MM.1S (cell line): ENCODE results near the gene MRTFA.
A peak's percentile ranks its signal among the peaks of the same experiment; 100 is the strongest.

Experiments
- DNase-seq: peaks from one replicate; pipeline ENCODE4 v3.0.0-alpha.2; 2015
- H2AFZ ChIP-seq: fragments of 300-600 bp; sonication (generic); 2 replicates; pipeline ENCODE4 v1.6.0; 2016; ENCODE audit warnings: antibody characterized with exemption, low read length
- H3F3A ChIP-seq: fragments of 300-600 bp; sonication (generic); 2 replicates; pipeline ENCODE4 v1.6.1; 2016; ENCODE audit warnings: mild to moderate bottlenecking, antibody characterized with exemption, low read length, moderate library complexity, mixed read lengths; ENCODE audit not compliant: insufficient read depth
- H3K27ac ChIP-seq: fragments of 300-600 bp; sonication (generic); 2 replicates; pipeline ENCODE4 v1.5.1; 2016; ENCODE audit warnings: mild to moderate bottlenecking, low read length
- H3K27me3 ChIP-seq: fragments of 300-600 bp; sonication (generic); replicated peaks from 2 replicates; pipeline ENCODE4 v1.6.0; 2016; ENCODE audit warnings: low read length; ENCODE audit not compliant: insufficient read depth
- H3K36me3 ChIP-seq: fragments of 300-600 bp; sonication (generic); replicated peaks from 2 replicates; pipeline ENCODE4 v1.6.1; 2016; ENCODE audit warnings: mild to moderate bottlenecking, low read length, mixed read lengths; ENCODE audit not compliant: insufficient read depth
- H3K4me1 ChIP-seq: fragments of 300-600 bp; sonication (generic); 2 replicates; pipeline ENCODE4 v1.6.1; 2016; ENCODE audit warnings: low read length, mixed read lengths
- H3K4me2 ChIP-seq: fragments of 300-600 bp; sonication (generic); 2 replicates; pipeline ENCODE4 v1.6.0; 2016; ENCODE audit warnings: low read depth, low read length
- H3K4me3 ChIP-seq: fragments of 300-600 bp; sonication (generic); 2 replicates; pipeline ENCODE4 v1.5.1; 2016; ENCODE audit warnings: low read length, mixed read lengths
- H3K79me2 ChIP-seq: fragments of 300-600 bp; sonication (generic); 2 replicates; pipeline ENCODE4 v1.6.1; 2016; ENCODE audit warnings: mixed run types, low read length, mixed read lengths
- H3K9ac ChIP-seq: fragments of 300-600 bp; sonication (generic); 2 replicates; pipeline ENCODE4 v1.6.1; 2016; ENCODE audit warnings: low read length, mixed read lengths
- H3K9me2 ChIP-seq: fragments of 300-600 bp; sonication (generic); replicated peaks from 2 replicates; pipeline ENCODE4 v1.6.1; 2016; ENCODE audit warnings: mild to moderate bottlenecking, low read length, mixed read lengths; ENCODE audit not compliant: insufficient read depth
- H3K9me3 ChIP-seq: fragments of 300-600 bp; sonication (generic); replicated peaks from 2 replicates; pipeline ENCODE4 v1.6.1; 2016; ENCODE audit warnings: mild to moderate bottlenecking, low read length, mixed read lengths; ENCODE audit not compliant: insufficient read depth
- H4K20me1 ChIP-seq: fragments of 300-600 bp; sonication (generic); 2 replicates; pipeline ENCODE4 v1.6.1; 2016; ENCODE audit warnings: mild to moderate bottlenecking, low read length, moderate library complexity, mixed read lengths; ENCODE audit not compliant: insufficient read depth
- EZH2 ChIP-seq: fragments of 300-600 bp; sonication (generic); optimal IDR thresholded peaks from 2 replicates; pipeline ENCODE3; 2017; ENCODE audit warnings: low read depth, mild to moderate bottlenecking, antibody characterized with exemption, low read length, mixed read lengths
- EZH2phosphoT487 ChIP-seq: fragments of 300-600 bp; sonication (generic); IDR thresholded peaks from 2 replicates; pipeline ENCODE4 v1.6.1; 2018; ENCODE audit warnings: antibody characterized with exemption, low read length
- TF ChIP-seq, protein P1 (sequence below): fragments of 300-600 bp; sonication (generic); IDR thresholded peaks from 2 replicates; pipeline ENCODE4 v1.5.1; 2016; ENCODE audit warnings: antibody characterized with exemption, low read length, mixed read lengths

Gene MRTFA

GRCh38 chr22:40434745-40435144, 201.8 kb downstream of the MRTFA start:
- Histone ChIP-seq H2AFZ (no peak overlapping the region), H3K4me1 (peaks cover 39% of the 10 kb centered on the region), H3K27me3 (no peaks in the 10 kb centered on the region), H3K27ac (peak overlapping the region; percentile 78; the same call in 1 of the 2 replicates), H3K9ac (no peak overlapping the region), H4K20me1 (no peaks in the 10 kb centered on the region), H3K36me3 (no peaks in the 10 kb centered on the region), H3F3A (peaks cover 37% of the 10 kb centered on the region), H3K79me2 (peaks cover 17% of the 10 kb centered on the region), H3K9me3 (no peaks in the 10 kb centered on the region), H3K4me2 (peak overlapping the region; percentile 94), H3K9me2 (no peaks in the 10 kb centered on the region), H3K4me3 (no peak overlapping the region)
- no peak for DNase-seq
- TF ChIP-seq, protein P1, sequence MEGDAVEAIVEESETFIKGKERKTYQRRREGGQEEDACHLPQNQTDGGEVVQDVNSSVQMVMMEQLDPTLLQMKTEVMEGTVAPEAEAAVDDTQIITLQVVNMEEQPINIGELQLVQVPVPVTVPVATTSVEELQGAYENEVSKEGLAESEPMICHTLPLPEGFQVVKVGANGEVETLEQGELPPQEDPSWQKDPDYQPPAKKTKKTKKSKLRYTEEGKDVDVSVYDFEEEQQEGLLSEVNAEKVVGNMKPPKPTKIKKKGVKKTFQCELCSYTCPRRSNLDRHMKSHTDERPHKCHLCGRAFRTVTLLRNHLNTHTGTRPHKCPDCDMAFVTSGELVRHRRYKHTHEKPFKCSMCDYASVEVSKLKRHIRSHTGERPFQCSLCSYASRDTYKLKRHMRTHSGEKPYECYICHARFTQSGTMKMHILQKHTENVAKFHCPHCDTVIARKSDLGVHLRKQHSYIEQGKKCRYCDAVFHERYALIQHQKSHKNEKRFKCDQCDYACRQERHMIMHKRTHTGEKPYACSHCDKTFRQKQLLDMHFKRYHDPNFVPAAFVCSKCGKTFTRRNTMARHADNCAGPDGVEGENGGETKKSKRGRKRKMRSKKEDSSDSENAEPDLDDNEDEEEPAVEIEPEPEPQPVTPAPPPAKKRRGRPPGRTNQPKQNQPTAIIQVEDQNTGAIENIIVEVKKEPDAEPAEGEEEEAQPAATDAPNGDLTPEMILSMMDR: no peak

GRCh38 chr22:40434106-40434505, 202.4 kb downstream of the MRTFA start:
- Histone ChIP-seq H3K27ac (no peak overlapping the region), H3K4me1 (peaks cover 39% of the 10 kb centered on the region), H3K9me2 (no peaks in the 10 kb centered on the region), H4K20me1 (no peaks in the 10 kb centered on the region), H3K27me3 (no peaks in the 10 kb centered on the region), H3K79me2 (peaks cover 13% of the 10 kb centered on the region), H3K36me3 (no peaks in the 10 kb centered on the region), H3K4me3 (no peak overlapping the region), H3K9me3 (no peaks in the 10 kb centered on the region), H3K9ac (no peak overlapping the region), H2AFZ (no peak overlapping the region), H3K4me2 (no peak overlapping the region), H3F3A (peaks cover 37% of the 10 kb centered on the region)
- DNase-seq: no peak
- TF ChIP-seq EZH2phosphoT487 (no peak), EZH2 (no peak)
- TF ChIP-seq, protein P1: no peak

- Histone ChIP-seq H3K4me2 (no peak overlapping the region), H3K4me3 (no peak overlapping the region), H4K20me1 (no peaks in the 10 kb centered on the region), H3K27ac (no peak overlapping the region), H3K36me3 (no peaks in the 10 kb centered on the region), H2AFZ (no peak overlapping the region), H3K79me2 (peaks cover 13% of the 10 kb centered on the region), H3K9me3 (no peaks in the 10 kb centered on the region), H3K9ac (no peak overlapping the region), H3K9me2 (no peaks in the 10 kb centered on the region), H3K27me3 (no peaks in the 10 kb centered on the region), H3F3A (peaks cover 37% of the 10 kb centered on the region), H3K4me1 (peaks cover 35% of the 10 kb centered on the region)
- DNase-seq: no peak
- TF ChIP-seq EZH2: no peak
- no peak for TF ChIP-seq EZH2phosphoT487
- TF ChIP-seq, protein P1: no peak
Observed at GRCh38 chr22:40433416-40434090, 203.0 kb downstream of the MRTFA start.
